HG02759 (cell line): Measurements from ENCODE around the gene POLR3G.
A peak's percentile ranks its signal among the peaks of the same experiment; 100 is the strongest.

Experiments used
- ATAC-seq: cut with Tn5 transposase; IDR thresholded peaks from one replicate; pipeline ENCODE4 v1.9.1; 2021; ENCODE audit warnings: mild to moderate bottlenecking, moderate library complexity; ENCODE audit not compliant: unreplicated experiment

POLR3G gene

GRCh38 chr5:90495146-90495545 is 20.5 kb downstream of the POLR3G start:
- ATAC-seq: no peak

- no peak for ATAC-seq
These were observed 28.9 kb downstream of the POLR3G start for GRCh38 chr5:90503596-90503995.

- no peak for ATAC-seq
These were observed 30.1 kb downstream of the POLR3G start for GRCh38 chr5:90504743-90505142.

GRCh38 chr5:90506221-90506620 is 31.6 kb downstream of the POLR3G start:
- ATAC-seq: no peak

GRCh38 chr5:90510438-90510837 is 35.8 kb downstream of the POLR3G start:
- no peak for ATAC-seq

- no peak for ATAC-seq
These were observed 39.9 kb downstream of the POLR3G start for GRCh38 chr5:90514520-90514919.

GRCh38 chr5:90518661-90519060 is 44.0 kb downstream of the POLR3G start:
- no peak for ATAC-seq

GRCh38 chr5:90519081-90519480 is 44.4 kb downstream of the POLR3G start:
- no peak for ATAC-seq

- ATAC-seq: peak; percentile 2
These were observed 54.0 kb downstream of the POLR3G start for GRCh38 chr5:90528601-90529193.

- peak; percentile 91 for ATAC-seq
These were observed 54.7 kb downstream of the POLR3G start, which contains the start of gene LYSMD3 for GRCh38 chr5:90529194-90529938. LYSMD3 (minus strand) TSS chr5:90529584; CDS start chr5:90525289, 4,295 bp downstream.

- peak; percentile 50 for ATAC-seq
These were observed 55.4 kb downstream of the POLR3G start for GRCh38 chr5:90529939-90530677.

GRCh38 chr5:90530736-90531487 is 56.2 kb downstream of the POLR3G start:
- no peak for ATAC-seq

GRCh38 chr5:90533794-90534193 is 59.1 kb downstream of the POLR3G start:
- ATAC-seq: no peak

GRCh38 chr5:90534922-90535321 is 60.3 kb downstream of the POLR3G start:
- no peak for ATAC-seq

GRCh38 chr5:90542827-90543519 is 68.3 kb downstream of the POLR3G start:
- no peak for ATAC-seq

- ATAC-seq: no peak
These were observed 70.8 kb downstream of the POLR3G start for GRCh38 chr5:90545511-90545910.

GRCh38 chr5:90546216-90546837 is 71.7 kb downstream of the POLR3G start:
- no peak for ATAC-seq

- no peak for ATAC-seq
These were observed 72.4 kb downstream of the POLR3G start for GRCh38 chr5:90547072-90547536.

GRCh38 chr5:90548069-90548593 is 73.5 kb downstream of the POLR3G start:
- no peak for ATAC-seq

- ATAC-seq: no peak
These were observed 74.6 kb downstream of the POLR3G start for GRCh38 chr5:90549223-90549622.
